ENCODE measurements around the gene EZR. TPM values are rescaled to one million over a fixed set of nuclear protein-coding genes. Genes with fewer than 3 reads are reported as not detected.

EZR gene
- total and polyA plus RNA-seq, 2 of the 13 experiments (the other 11 are each of a cell fraction or from before 2014, with no cell fraction given), result 34.7 to 60.3 TPM

DNA sequence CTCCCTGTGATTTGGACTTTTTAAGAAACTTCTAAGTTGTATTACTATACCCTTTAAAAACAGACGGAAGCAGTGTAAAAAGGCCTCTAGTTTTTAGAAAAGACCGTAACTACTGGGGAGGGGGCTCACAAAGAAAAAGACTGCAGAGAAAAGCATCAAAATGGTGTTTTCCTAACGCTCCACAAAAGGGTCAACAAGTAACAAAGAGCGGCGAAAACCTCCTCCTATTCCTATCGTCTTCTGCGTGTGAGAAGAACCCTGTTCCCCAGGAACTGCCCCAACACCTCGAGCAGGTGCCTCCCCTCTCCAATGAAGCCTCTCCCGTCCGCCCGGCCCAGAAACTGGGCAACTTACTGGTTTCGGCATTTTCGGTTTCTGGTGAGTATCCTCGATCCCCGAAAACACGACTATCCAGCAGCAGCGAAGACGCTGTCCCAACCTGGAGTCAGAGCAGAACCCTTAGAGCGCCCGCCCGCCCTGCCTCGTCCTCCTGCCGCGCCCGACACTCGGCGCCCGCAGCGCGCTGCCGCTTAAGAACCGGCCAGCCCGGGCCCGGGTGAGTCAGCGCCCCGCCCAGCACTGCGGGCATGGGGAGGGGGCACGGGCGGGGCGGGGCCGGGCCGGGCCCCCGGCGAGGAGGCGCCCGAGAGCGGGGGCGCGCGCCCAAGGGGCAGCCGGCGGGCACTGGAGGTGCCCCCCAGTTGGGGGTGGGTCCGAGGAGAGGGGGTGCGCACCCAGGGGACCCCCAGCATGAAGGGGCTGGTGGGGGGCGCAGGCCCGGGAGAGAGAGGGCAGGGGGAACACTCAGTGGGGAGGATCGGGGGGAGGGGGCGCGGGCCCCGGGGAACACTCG is 1.2 kb downstream of the EZR start (continued):
- no peak for TF ChIP-seq ZNF597 (CRISPR knock-in tag; IDR thresholded peaks at IDR 0.05)
- TF ChIP-seq ZNF678 (CRISPR knock-in tag; IDR thresholded peaks at IDR 0.05), result no peak
- TF ChIP-seq, protein P1, sequence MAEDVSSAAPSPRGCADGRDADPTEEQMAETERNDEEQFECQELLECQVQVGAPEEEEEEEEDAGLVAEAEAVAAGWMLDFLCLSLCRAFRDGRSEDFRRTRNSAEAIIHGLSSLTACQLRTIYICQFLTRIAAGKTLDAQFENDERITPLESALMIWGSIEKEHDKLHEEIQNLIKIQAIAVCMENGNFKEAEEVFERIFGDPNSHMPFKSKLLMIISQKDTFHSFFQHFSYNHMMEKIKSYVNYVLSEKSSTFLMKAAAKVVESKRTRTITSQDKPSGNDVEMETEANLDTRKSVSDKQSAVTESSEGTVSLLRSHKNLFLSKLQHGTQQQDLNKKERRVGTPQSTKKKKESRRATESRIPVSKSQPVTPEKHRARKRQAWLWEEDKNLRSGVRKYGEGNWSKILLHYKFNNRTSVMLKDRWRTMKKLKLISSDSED (CRISPR knock-in tag; IDR thresholded peaks at IDR 0.05), result no peak
- TF ChIP-seq ZNF510 (CRISPR knock-in tag; IDR thresholded peaks at IDR 0.05; ENCODE audit: low read depth), result no peak
- no peak for TF ChIP-seq ZNF468 (CRISPR knock-in tag; IDR thresholded peaks at IDR 0.05)
- TF ChIP-seq, protein P2, sequence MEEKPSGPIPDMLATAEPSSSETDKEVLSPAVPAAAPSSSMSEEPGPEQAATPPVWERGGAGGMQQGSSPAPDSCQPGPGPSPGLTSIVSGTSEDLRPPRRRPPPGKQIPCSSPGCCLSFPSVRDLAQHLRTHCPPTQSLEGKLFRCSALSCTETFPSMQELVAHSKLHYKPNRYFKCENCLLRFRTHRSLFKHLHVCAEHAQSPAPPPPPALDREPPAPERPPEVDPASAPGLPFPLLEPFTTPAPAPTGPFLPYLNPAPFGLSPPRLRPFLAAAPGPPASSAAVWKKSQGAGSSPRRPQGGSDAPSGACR (CRISPR knock-in tag; IDR thresholded peaks at IDR 0.05), result no peak
- no peak for TF ChIP-seq ZNF432 (CRISPR knock-in tag; IDR thresholded peaks at IDR 0.05; ENCODE audit: borderline replicate concordance)
- TF ChIP-seq SETDB1 (CRISPR knock-in tag; IDR thresholded peaks at IDR 0.05; ENCODE audit: borderline replicate concordance), result no peak
- peak; percentile 39; the same call in 1 of the 2 replicates for TF ChIP-seq THAP11 (CRISPR knock-in tag; IDR thresholded peaks at IDR 0.05)
- no peak for TF ChIP-seq MBD4 (IDR thresholded peaks at IDR 0.05; ENCODE audit: borderline replicate concordance, low read length)
- TF ChIP-seq ZFP62 (CRISPR knock-in tag; IDR thresholded peaks at IDR 0.05), result no peak
- no peak for TF ChIP-seq MYNN (CRISPR knock-in tag; IDR thresholded peaks at IDR 0.05; ENCODE audit: low read depth)
- TF ChIP-seq ZNF274 (CRISPR knock-in tag; IDR thresholded peaks at IDR 0.05), result no peak
- TF ChIP-seq, protein P3, sequence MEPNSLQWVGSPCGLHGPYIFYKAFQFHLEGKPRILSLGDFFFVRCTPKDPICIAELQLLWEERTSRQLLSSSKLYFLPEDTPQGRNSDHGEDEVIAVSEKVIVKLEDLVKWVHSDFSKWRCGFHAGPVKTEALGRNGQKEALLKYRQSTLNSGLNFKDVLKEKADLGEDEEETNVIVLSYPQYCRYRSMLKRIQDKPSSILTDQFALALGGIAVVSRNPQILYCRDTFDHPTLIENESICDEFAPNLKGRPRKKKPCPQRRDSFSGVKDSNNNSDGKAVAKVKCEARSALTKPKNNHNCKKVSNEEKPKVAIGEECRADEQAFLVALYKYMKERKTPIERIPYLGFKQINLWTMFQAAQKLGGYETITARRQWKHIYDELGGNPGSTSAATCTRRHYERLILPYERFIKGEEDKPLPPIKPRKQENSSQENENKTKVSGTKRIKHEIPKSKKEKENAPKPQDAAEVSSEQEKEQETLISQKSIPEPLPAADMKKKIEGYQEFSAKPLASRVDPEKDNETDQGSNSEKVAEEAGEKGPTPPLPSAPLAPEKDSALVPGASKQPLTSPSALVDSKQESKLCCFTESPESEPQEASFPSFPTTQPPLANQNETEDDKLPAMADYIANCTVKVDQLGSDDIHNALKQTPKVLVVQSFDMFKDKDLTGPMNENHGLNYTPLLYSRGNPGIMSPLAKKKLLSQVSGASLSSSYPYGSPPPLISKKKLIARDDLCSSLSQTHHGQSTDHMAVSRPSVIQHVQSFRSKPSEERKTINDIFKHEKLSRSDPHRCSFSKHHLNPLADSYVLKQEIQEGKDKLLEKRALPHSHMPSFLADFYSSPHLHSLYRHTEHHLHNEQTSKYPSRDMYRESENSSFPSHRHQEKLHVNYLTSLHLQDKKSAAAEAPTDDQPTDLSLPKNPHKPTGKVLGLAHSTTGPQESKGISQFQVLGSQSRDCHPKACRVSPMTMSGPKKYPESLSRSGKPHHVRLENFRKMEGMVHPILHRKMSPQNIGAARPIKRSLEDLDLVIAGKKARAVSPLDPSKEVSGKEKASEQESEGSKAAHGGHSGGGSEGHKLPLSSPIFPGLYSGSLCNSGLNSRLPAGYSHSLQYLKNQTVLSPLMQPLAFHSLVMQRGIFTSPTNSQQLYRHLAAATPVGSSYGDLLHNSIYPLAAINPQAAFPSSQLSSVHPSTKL (CRISPR knock-in tag; IDR thresholded peaks at IDR 0.05), result peak; percentile 37; the same call in 1 of the 2 replicates
- no peak for TF ChIP-seq ZZZ3 (CRISPR knock-in tag; IDR thresholded peaks at IDR 0.05; ENCODE audit: borderline replicate concordance)
- no peak for TF ChIP-seq ZNF253 (CRISPR knock-in tag; IDR thresholded peaks at IDR 0.05; ENCODE audit: borderline replicate concordance)
- TF ChIP-seq ZNF34 (CRISPR knock-in tag; IDR thresholded peaks at IDR 0.05; ENCODE audit: borderline replicate concordance), result no peak
- TF ChIP-seq NFIC (IDR thresholded peaks at IDR 0.05; ENCODE audit: low read length), result no peak
- TF ChIP-seq GFI1 (CRISPR knock-in tag; IDR thresholded peaks at IDR 0.05; ENCODE audit: borderline replicate concordance), result no peak
- no peak for TF ChIP-seq ZKSCAN8 (CRISPR knock-in tag; IDR thresholded peaks at IDR 0.05; ENCODE audit: borderline replicate concordance)
- TF ChIP-seq NFATC3 (CRISPR knock-in tag; IDR thresholded peaks at IDR 0.05), result no peak
- no peak for TF ChIP-seq ZNF326 (CRISPR knock-in tag; IDR thresholded peaks at IDR 0.05; ENCODE audit: borderline replicate concordance)
- TF ChIP-seq ZNF615 (CRISPR knock-in tag; IDR thresholded peaks at IDR 0.05; ENCODE audit: borderline replicate concordance), result no peak
